Rectal smooth muscle tissue (tissue), 1 donor: ENCODE results near the gene RIMBP3C.
"Not testable (repeated sequence)": the region's sequence is repeated elsewhere in the genome, so short reads cannot be mapped to it uniquely, and the experiment has no call there.

Experiments used
- H3K27ac ChIP-seq: one replicate; pipeline ENCODE4 v1.7.0; 2013; ENCODE audit warnings: low read depth, low read length, inconsistent platforms
- H3K27me3 ChIP-seq: one replicate; pipeline ENCODE4 v1.7.0; 2013; ENCODE audit warnings: low read length; ENCODE audit not compliant: control insufficient read depth, insufficient read depth
- H3K36me3 ChIP-seq: one replicate; pipeline ENCODE4 v1.7.0; 2013; ENCODE audit warnings: low read length; ENCODE audit not compliant: control insufficient read depth, insufficient read depth
- H3K4me1 ChIP-seq: one replicate; pipeline ENCODE4 v1.7.0; 2013; ENCODE audit warnings: low read length; ENCODE audit not compliant: control insufficient read depth, insufficient read depth
- H3K4me3 ChIP-seq: one replicate; pipeline ENCODE4 v1.7.0; 2013; ENCODE audit warnings: low read length
- H3K9ac ChIP-seq: one replicate; pipeline ENCODE4 v1.7.0; 2013; ENCODE audit warnings: low read length

Gene RIMBP3C

GRCh38 chr22:21585389-21585788, 34.1 kb upstream of the RIMBP3C start:
- Histone ChIP-seq H3K4me3 (no peak overlapping the region), H3K36me3 (no peaks in the 10 kb centered on the region), H3K4me1 (peaks cover 2% of the 10 kb centered on the region), H3K9ac (no peak overlapping the region), H3K27ac (no peak overlapping the region), H3K27me3 (no peaks in the 10 kb centered on the region)

DNA sequence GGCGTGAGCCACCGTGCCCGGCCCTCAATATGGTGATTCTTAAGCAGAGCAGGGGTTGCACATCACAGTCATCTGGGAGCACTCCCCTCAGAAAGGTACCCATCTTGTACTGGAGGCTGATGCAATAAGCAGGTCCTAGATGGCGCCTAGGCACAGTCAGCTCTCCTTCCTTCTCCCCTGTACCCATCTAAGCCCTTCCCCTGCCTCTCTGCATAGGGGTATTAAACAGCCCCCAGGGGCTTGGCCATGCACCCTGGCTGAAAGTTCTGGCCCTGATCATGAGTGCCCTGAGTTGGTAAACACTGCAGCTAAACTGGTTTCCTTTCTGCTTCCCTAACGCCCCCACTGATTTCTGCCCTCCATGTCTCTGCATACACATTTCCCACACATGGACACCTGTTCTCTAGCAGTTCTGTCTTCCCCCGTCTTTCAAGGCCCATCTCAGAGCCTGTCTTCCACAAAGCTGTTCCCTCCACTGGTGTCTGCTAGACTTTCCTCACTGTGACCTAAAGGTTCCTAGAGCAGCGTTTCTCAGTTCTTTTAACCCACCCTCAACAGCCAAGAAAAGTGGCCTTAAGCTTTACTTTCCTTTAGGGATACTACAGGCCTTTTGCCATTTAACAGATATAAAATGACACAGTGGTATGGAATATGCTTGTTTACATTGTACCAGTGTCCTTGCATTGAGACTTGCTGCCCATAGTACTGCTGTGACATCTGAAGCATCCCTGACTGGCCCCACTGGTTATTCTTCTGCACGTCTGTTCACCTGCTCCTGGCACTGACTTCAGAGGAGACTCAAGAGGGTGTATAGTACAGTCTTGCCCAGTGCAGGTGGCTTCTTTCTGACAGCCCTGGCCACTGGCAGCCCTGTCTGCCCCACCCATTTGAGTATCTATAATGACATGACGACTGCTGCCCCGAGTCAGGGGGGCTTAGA, 31.8 kb upstream of the RIMBP3C start:
- no peaks in the 10 kb centered on the region for H3K27me3 ChIP-seq
- no peak overlapping the region for H3K27ac ChIP-seq
- no peak overlapping the region for H3K9ac ChIP-seq
- peaks cover 2% of the 10 kb centered on the region for H3K4me1 ChIP-seq
- no peak overlapping the region for H3K4me3 ChIP-seq
- no peaks in the 10 kb centered on the region for H3K36me3 ChIP-seq

- not testable (repeated sequence) for H3K4me1 ChIP-seq, H3K36me3 ChIP-seq, H3K9ac ChIP-seq, H3K4me3 ChIP-seq, H3K27me3 ChIP-seq, H3K27ac ChIP-seq
Observed at GRCh38 chr22:21581009-21581713, 29.9 kb upstream of the RIMBP3C start.

DNA sequence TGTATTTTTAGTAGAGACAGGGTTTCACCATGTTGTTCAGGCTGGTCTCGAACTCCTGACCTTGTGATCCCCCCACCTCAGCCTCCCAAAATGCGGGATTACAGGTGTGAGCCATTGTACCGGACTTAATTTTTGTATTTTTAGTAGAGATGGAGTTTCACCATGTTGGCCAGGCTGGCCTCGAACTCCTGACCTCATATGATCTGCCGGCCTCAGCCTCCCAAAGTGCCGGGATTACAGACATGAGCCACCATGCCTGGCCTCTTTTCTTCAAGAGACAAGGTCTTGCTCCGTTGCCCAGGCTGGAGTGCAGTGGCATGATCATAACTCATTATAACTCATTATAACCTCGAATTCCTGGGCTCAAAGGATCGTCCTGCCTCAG, 29.4 kb upstream of the RIMBP3C start:
- not testable (repeated sequence) for H3K36me3 ChIP-seq, H3K4me3 ChIP-seq, H3K4me1 ChIP-seq, H3K27me3 ChIP-seq, H3K9ac ChIP-seq, H3K27ac ChIP-seq

- Histone ChIP-seq H3K27ac (no peak overlapping the region), H3K36me3 (no peaks in the 10 kb centered on the region), H3K27me3 (no peaks in the 10 kb centered on the region), H3K9ac (no peak overlapping the region), H3K4me3 (no peak overlapping the region), H3K4me1 (peaks cover 2% of the 10 kb centered on the region)
Observed at GRCh38 chr22:21579474-21579851, 28.2 kb upstream of the RIMBP3C start.

GRCh38 chr22:21573750-21574494, 22.7 kb upstream of the RIMBP3C start:
- Histone ChIP-seq H3K9ac (no peak overlapping the region), H3K27me3 (no peaks in the 10 kb centered on the region), H3K36me3 (no peaks in the 10 kb centered on the region), H3K4me1 (peaks cover 6% of the 10 kb centered on the region), H3K4me3 (no peak overlapping the region), H3K27ac (no peak overlapping the region)

GRCh38 chr22:21573293-21573734, 22.1 kb upstream of the RIMBP3C start:
- no peaks in the 10 kb centered on the region for H3K27me3 ChIP-seq
- H3K4me1 ChIP-seq, result peaks cover 10% of the 10 kb centered on the region

GRCh38 chr22:21571679-21572078, 20.4 kb upstream of the RIMBP3C start:
- no peaks in the 10 kb centered on the region for H3K36me3 ChIP-seq
- H3K4me1 ChIP-seq, result peaks cover 11% of the 10 kb centered on the region
- no peak overlapping the region for H3K4me3 ChIP-seq
- H3K27ac ChIP-seq, result no peak overlapping the region
- H3K27me3 ChIP-seq, result no peaks in the 10 kb centered on the region
- no peak overlapping the region for H3K9ac ChIP-seq

More at GRCh38 chr22:21573293-21573734, 22.1 kb upstream of the RIMBP3C start:
- H3K36me3 ChIP-seq, result no peaks in the 10 kb centered on the region
- no peak overlapping the region for H3K9ac ChIP-seq
- H3K4me3 ChIP-seq, result no peak overlapping the region
- H3K27ac ChIP-seq, result no peak overlapping the region

- Histone ChIP-seq H3K4me1 (peaks cover 11% of the 10 kb centered on the region), H3K4me3 (no peak overlapping the region), H3K9ac (no peak overlapping the region), H3K27ac (no peak overlapping the region), H3K27me3 (no peaks in the 10 kb centered on the region), H3K36me3 (no peaks in the 10 kb centered on the region)
Observed at GRCh38 chr22:21570398-21570797, 19.1 kb upstream of the RIMBP3C start.

DNA sequence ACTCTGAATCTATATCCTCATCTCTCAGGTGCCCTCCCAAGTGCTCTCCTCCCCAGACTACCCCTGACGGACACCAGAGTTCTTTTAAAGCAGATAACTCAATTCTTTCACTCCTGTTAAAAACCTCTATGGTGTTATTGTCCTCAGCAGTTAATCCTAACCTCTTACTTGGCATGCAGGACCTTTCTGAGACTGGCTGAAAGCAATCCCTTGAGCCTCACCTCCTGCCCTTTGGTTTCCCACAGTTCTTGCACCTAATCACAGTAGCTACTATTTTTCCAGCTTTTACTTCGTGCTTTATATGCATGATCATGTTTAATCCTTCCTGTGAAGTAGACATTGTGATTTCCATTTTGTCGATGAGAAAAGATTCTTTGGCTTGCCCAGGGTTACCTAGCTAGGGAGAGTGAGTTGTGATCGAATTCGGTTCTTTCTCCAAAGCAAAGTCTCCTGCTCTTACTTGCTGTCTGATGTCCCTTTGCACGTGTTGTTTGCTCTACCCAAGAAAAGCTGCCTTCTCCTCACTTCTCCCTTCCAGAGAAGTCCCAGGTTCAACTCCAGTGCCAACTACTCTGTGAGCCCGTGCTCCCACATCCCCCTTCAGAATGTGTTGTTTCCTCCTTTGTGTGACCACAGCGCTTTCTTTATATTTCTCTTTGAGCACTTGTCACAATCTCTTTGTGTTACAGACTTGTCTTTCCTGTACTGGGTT, 18.4 kb upstream of the RIMBP3C start:
- H3K27me3 ChIP-seq, result no peaks in the 10 kb centered on the region
- peak overlapping the region; percentile 17 for H3K4me3 ChIP-seq
- H3K4me1 ChIP-seq, result peaks cover 11% of the 10 kb centered on the region
- H3K36me3 ChIP-seq, result no peaks in the 10 kb centered on the region
- H3K27ac ChIP-seq, result no peak overlapping the region
- H3K9ac ChIP-seq, result no peak overlapping the region

- not testable (repeated sequence) for H3K36me3 ChIP-seq, H3K27me3 ChIP-seq, H3K9ac ChIP-seq, H3K27ac ChIP-seq
- peaks cover 11% of the 10 kb centered on the region for H3K4me1 ChIP-seq
- peak overlapping the region; percentile 56 for H3K4me3 ChIP-seq
Observed at GRCh38 chr22:21569076-21569427, 17.8 kb upstream of the RIMBP3C start.
